Natural killer cell (primary cell): ENCODE results near the gene CDH16. TPM values are rescaled to one million over a fixed set of nuclear protein-coding genes. Genes with fewer than 3 reads are reported as not detected.

Source experiments
- ATAC-seq, 3 donors: fragments of 150-1000 bp in 2 of 3; fragments of 200-7000 bp in 1 of 3; cut with Tn5 transposase; 1 replicate in 1 of 3; 2 replicates in 2 of 3; pipeline ENCODE4 v1.10.0; 2021; ENCODE audit warnings: mild to moderate bottlenecking in 2 of 3, moderate library complexity in 2 of 3
- DNase-seq, 2 donors: peaks; one replicate each; pipeline versions ENCODE4 v3.0.0 to v3.0.0-alpha.2; 2013 to 2021; ENCODE audit warnings: mixed read lengths in 1 of 2
- H3K27ac ChIP-seq: one replicate; pipeline ENCODE4 v1.5.1; 2013; ENCODE audit warnings: mild to moderate bottlenecking, low read length
- H3K27me3 ChIP-seq: one replicate; pipeline ENCODE4 v1.6.1; 2013; ENCODE audit warnings: low read length; ENCODE audit not compliant: control insufficient read depth, insufficient read depth
- H3K36me3 ChIP-seq: one replicate; pipeline ENCODE4 v1.6.1; 2013; ENCODE audit warnings: low read length; ENCODE audit not compliant: control insufficient read depth, insufficient read depth
- H3K4me1 ChIP-seq: one replicate; pipeline ENCODE4 v1.6.1; 2013; ENCODE audit warnings: low read length; ENCODE audit not compliant: control insufficient read depth, insufficient read depth
- H3K4me3 ChIP-seq: one replicate; pipeline ENCODE4 v1.5.1; 2013; ENCODE audit warnings: low read length
- H3K9me3 ChIP-seq: one replicate; pipeline ENCODE4 v1.6.1; 2013; ENCODE audit warnings: low read length; ENCODE audit not compliant: control insufficient read depth, insufficient read depth
- H3K27ac Mint-ChIP-seq, 2 donors: one replicate each; pipeline ENCODE4 v1.8.0; 2022; ENCODE audit warnings: mild to moderate bottlenecking in 2 of 2, mixed read lengths in 2 of 2, moderate library complexity in 1 of 2
- H3K27me3 Mint-ChIP-seq, 2 donors: one replicate each; pipeline ENCODE4 v1.8.0; 2022; ENCODE audit warnings: low read depth in 2 of 2, mixed read lengths in 2 of 2
- H3K36me3 Mint-ChIP-seq: one replicate; pipeline ENCODE4 v1.8.0; 2022; ENCODE audit warnings: mixed read lengths
- H3K4me1 Mint-ChIP-seq, 2 donors: one replicate each; pipeline ENCODE4 v1.8.0; 2022; ENCODE audit warnings: mixed read lengths in 2 of 2
- H3K4me3 Mint-ChIP-seq: one replicate; pipeline ENCODE4 v1.8.0; 2022; ENCODE audit warnings: mild to moderate bottlenecking, moderate library complexity, mixed read lengths
- H3K9me3 Mint-ChIP-seq, 2 donors: one replicate each; pipeline ENCODE4 v1.8.0; 2022; ENCODE audit warnings: mixed read lengths in 2 of 2
- WGBS: methylation state at CpG from one replicate; pipeline ENCODE4 v1.1.7; 2013; ENCODE audit warnings: missing lambda C conversion rate; ENCODE audit not compliant: insufficient coverage; 5-methylcytosine and 5-hydroxymethylcytosine counted together
- intact Hi-C: fragments of 100-400 bp; cut with micrococcal nuclease; formaldehyde crosslinking; loops from one replicate; pipeline ENCODE4 v1.14.2; 2022
- total RNA-seq, 4 donors: library from RNA; stranded (reverse); fragments of 120-200 nt in 1 of 4; gene quantifications; one replicate each; pipeline versions ENCODE4 v1.2.3 to v1.2.4, GENCODE V29; 2013 to 2022
- TF ChIP-seq, protein P1 (sequence below): fragments of 200-600 bp; IDR thresholded peaks from one replicate; pipeline ENCODE4 v1.8.0; 2022; ENCODE audit warnings: antibody characterized with exemption

CDH16 gene
- total RNA-seq, 3 donors from 2014 or later (not counting 1 experiment from before 2014, with no cell fraction given): not detected

DNA sequence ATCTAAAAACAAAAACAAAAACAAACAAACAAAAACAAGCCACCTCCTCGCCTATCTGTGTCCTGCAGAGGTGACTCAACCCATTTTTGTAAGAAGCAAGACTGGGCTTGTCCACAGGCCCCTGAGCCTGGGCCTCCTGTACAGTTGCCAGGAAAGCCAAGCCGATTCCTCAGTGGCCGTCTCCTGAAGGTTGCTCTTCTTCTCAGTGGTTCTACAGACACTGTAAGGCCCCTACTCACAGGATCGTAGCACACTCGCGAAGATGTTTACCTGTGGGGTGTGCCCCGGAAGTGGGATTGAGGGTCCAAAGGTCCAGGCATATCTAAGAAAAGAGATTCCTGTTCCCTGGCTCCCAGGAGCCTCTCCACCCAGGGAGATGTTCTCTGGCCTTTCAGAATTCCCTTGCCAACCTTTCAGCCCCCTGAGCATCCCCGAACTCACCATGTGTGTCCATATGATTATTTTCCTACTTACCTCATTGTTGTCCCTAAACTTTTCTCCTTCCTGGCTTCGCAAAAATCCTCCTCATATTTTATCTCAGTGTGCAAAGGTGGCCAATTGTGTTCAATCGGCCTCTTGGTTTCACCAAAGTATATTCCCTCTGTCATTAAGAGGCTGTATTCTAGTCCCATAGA, 34.9 kb upstream of the CDH16 start:
- Mint-ChIP-seq H3K27ac (no peak overlapping the region), H3K4me1 (peaks cover 6 to 9% of the 10 kb centered on the region in 2 donors), H3K36me3 (peaks cover 7% of the 10 kb centered on the region), H3K27me3 (peaks cover 35 to 37% of the 10 kb centered on the region in 2 donors), H3K4me3 (peak overlapping the region; percentile 15), H3K9me3 (no peaks in the 10 kb centered on the region)
- no peaks in the 10 kb centered on the region for H3K36me3 ChIP-seq
- WGBS: 79% methylated on average over 10 of the region's 10 CpGs
- H3K27me3 ChIP-seq: peaks cover 27% of the 10 kb centered on the region
- TF ChIP-seq, protein P1, sequence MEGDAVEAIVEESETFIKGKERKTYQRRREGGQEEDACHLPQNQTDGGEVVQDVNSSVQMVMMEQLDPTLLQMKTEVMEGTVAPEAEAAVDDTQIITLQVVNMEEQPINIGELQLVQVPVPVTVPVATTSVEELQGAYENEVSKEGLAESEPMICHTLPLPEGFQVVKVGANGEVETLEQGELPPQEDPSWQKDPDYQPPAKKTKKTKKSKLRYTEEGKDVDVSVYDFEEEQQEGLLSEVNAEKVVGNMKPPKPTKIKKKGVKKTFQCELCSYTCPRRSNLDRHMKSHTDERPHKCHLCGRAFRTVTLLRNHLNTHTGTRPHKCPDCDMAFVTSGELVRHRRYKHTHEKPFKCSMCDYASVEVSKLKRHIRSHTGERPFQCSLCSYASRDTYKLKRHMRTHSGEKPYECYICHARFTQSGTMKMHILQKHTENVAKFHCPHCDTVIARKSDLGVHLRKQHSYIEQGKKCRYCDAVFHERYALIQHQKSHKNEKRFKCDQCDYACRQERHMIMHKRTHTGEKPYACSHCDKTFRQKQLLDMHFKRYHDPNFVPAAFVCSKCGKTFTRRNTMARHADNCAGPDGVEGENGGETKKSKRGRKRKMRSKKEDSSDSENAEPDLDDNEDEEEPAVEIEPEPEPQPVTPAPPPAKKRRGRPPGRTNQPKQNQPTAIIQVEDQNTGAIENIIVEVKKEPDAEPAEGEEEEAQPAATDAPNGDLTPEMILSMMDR: no peak
- no peak overlapping the region for H3K4me3 ChIP-seq
- ATAC-seq (no peak), DNase-seq (no peak)
- H3K4me1 ChIP-seq: peaks cover 7% of the 10 kb centered on the region
- H3K27ac ChIP-seq: no peak overlapping the region
- intact Hi-C loops: no loop called here
- no peaks in the 10 kb centered on the region for H3K9me3 ChIP-seq

DNA sequence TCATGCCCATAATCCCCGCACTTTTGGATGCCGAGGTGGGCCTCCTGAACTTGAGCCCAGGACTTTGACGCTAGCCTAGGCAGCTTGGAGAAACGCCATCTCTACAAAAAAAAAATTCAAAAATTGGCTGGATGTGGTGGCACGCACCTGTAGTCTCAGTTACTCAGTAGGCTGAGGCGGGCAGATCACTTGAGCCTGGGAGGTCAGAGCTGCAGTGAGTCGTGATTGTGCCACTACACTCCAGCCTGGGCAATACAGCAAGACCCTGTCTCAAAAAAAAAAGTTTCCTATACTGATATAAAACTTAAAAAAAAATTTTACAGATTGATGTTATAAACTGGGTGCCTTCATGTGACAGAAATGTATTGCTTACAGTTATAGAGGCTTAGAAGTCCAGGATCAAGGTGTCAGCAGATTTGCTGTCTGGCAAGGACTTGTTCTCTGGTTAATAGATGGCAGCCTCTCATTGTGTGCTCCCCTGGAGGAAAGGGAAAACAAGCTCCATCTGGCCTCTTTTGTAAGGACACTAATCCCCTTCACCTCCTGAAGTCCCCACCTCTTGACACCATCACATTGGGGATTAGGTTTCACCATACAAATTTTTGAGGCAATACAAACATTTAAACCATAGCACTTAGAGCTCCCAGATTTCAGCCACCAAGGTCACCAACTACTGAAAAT, 33.9 kb upstream of the CDH16 start:
- Histone ChIP-seq H3K36me3 (no peaks in the 10 kb centered on the region), H3K27ac (no peak overlapping the region), H3K4me3 (no peak overlapping the region), H3K4me1 (peaks cover 17% of the 10 kb centered on the region), H3K9me3 (no peaks in the 10 kb centered on the region), H3K27me3 (peaks cover 33% of the 10 kb centered on the region)
- WGBS: 83% methylated on average over 7 of the region's 7 CpGs
- Mint-ChIP-seq H3K4me1 (peaks cover 16 to 18% of the 10 kb centered on the region in 2 donors), H3K4me3 (no peak overlapping the region), H3K27ac (no peak overlapping the region), H3K36me3 (peaks cover 7% of the 10 kb centered on the region), H3K27me3 (peaks cover 34 to 38% of the 10 kb centered on the region in 2 donors), H3K9me3 (no peaks in the 10 kb centered on the region)
- TF ChIP-seq, protein P1: no peak
- ATAC-seq (no peak), DNase-seq (no peak)
- intact Hi-C loops: no loop called here

DNA sequence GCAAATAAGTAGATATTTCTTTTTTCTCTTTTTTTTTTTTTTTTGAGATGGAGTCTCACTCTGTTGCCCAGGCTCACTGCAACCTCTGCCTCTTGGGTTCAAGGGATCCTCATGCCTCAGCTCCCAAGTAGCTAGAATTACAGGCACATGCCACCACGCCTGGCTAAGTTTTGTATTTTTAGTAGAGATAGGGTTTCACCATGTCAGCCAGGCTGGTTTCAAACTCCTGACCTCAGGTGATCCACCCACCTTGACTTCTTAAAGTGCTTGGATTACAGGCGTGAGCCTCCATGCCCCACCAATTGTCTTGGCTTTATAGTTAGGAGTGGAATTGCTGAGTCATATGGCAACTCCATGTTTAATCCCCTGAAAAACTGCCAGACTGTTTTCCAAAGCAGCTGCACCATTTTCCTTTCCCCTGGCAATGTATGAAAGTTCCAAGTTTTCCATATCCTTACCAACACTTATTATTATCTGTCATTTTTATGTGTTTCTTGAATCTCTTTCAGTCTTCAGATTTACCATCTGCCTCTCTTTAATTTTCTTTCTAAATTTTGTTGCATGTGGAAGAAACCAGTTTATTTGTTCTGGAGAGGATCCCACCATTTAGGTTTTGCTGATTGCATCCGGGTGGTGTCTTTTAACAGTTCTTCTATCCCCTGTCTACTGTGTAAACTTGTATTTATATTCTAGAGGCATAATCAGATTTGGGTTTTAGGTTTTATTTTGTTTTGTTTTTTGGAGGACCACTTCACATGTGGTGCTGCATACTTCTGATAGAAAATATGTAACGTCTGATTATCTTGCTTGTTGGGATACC, 32.5 kb upstream of the CDH16 start:
- Histone ChIP-seq H3K4me3 (no peak overlapping the region), H3K9me3 (no peaks in the 10 kb centered on the region), H3K36me3 (no peaks in the 10 kb centered on the region), H3K27me3 (peaks cover 33% of the 10 kb centered on the region), H3K27ac (no peak overlapping the region), H3K4me1 (peaks cover 20% of the 10 kb centered on the region)
- peaks cover 23 to 28% of the 10 kb centered on the region in 2 donors for H3K4me1 Mint-ChIP-seq
- ATAC-seq (no peak), DNase-seq (no peak)
- WGBS: 64% methylated on average over 3 of the region's 4 CpGs
- peaks cover 7% of the 10 kb centered on the region for H3K36me3 Mint-ChIP-seq
- no peak overlapping the region for H3K4me3 Mint-ChIP-seq
- H3K27ac Mint-ChIP-seq: no peak overlapping the region
- H3K27me3 Mint-ChIP-seq: peaks cover 32 to 38% of the 10 kb centered on the region in 2 donors
- intact Hi-C loops: loop anchor here (1.0 kb wide), 1 partner anchor 56 kb away; no protein-coding TSS in a partner anchor
- TF ChIP-seq, protein P1: no peak
- H3K9me3 Mint-ChIP-seq: no peaks in the 10 kb centered on the region
